Left lung (tissue), 10 donors: ENCODE data around the gene KCNA3. TPM values are rescaled to one million over a fixed set of nuclear protein-coding genes. Genes with fewer than 3 reads are reported as not detected.

Source experiments
- ATAC-seq: fragments of 200-7000 bp; cut with Tn5 transposase; one replicate; pipeline ENCODE4 v1.9.1; 2020; ENCODE audit warnings: moderate library complexity
- DNase-seq, 4 donors: peaks; one replicate each; pipeline ENCODE4 v3.0.0-alpha.2; 2013 to 2020
- H3K27ac ChIP-seq, 2 donors: fragments of 200-600 bp; sonication (generic) in 1 of 2; one replicate each; pipeline versions ENCODE4 v1.5.0 to v1.8.0; 2020 to 2021
- H3K27me3 ChIP-seq, 2 donors: fragments of 200-600 bp; sonication (generic) in 1 of 2; one replicate each; pipeline versions ENCODE4 v1.5.0 to v1.8.0; 2020 to 2021
- H3K36me3 ChIP-seq, 2 donors: fragments of 200-600 bp; sonication (generic) in 1 of 2; one replicate each; pipeline versions ENCODE4 v1.5.0 to v1.8.0; 2020 to 2021
- H3K4me1 ChIP-seq, 2 donors: fragments of 200-600 bp; one replicate each; pipeline ENCODE4 v1.8.0; 2021
- H3K4me3 ChIP-seq, 2 donors: fragments of 200-600 bp; sonication (generic) in 1 of 2; one replicate each; pipeline versions ENCODE4 v1.5.0 to v1.8.0; 2020 to 2021; ENCODE audit warnings: mild to moderate bottlenecking in 1 of 2
- H3K9me3 ChIP-seq, 2 donors: fragments of 200-600 bp; sonication (generic) in 1 of 2; one replicate each; pipeline versions ENCODE4 v1.5.0 to v1.8.0; 2020 to 2021
- intact Hi-C, 2 donors: fragments of 100-400 bp; cut with DNase I; formaldehyde crosslinking; loops; one replicate each; pipeline versions ENCODE4 v1.11.2 to v1.14.2; 2022
- polyA plus RNA-seq, 6 donors: library from polyadenylated mRNA; unstranded; fragments of 120-200 nt; gene quantifications; one replicate each; pipeline ENCODE4 v1.2.1, GENCODE V29; 2013; ENCODE audit not compliant: insufficient read length in 6 of 6
- total RNA-seq, 2 donors: library from RNA; stranded (reverse); fragmentation: NEBNext Ultra II Directional; extraction: Animal tissue kit (Norgen Biotek cat#: 25700); gene quantifications; one replicate each; pipeline ENCODE4 v1.2.1, GENCODE V29; 2021
- TF ChIP-seq, protein P1 (sequence below), 2 donors: fragments of 200-600 bp; sonication (generic) in 1 of 2; IDR thresholded peaks; one replicate each; pipeline versions ENCODE4 v1.5.0 to v1.8.0; 2021; ENCODE audit warnings: antibody characterized with exemption in 2 of 2
- donor health status: DM: no; HTN: yes; CAD: no.
- donor health status: DM: no; HTN: no; CAD: no.

KCNA3 gene
- total and polyA plus RNA-seq, 8 donors: 0.81 to 11.3 (median 1.0) TPM

GRCh38 chr1:110717179-110717578, 42.4 kb upstream of the KCNA3 start:
- no peaks in the 10 kb centered on the region for H3K4me1 ChIP-seq
- H3K36me3 ChIP-seq: no peaks in the 10 kb centered on the region
- H3K27ac ChIP-seq: no peak overlapping the region
- no peak overlapping the region for H3K4me3 ChIP-seq
- no peak for ATAC-seq
- no peaks in the 10 kb centered on the region for H3K9me3 ChIP-seq
- TF ChIP-seq, protein P1, sequence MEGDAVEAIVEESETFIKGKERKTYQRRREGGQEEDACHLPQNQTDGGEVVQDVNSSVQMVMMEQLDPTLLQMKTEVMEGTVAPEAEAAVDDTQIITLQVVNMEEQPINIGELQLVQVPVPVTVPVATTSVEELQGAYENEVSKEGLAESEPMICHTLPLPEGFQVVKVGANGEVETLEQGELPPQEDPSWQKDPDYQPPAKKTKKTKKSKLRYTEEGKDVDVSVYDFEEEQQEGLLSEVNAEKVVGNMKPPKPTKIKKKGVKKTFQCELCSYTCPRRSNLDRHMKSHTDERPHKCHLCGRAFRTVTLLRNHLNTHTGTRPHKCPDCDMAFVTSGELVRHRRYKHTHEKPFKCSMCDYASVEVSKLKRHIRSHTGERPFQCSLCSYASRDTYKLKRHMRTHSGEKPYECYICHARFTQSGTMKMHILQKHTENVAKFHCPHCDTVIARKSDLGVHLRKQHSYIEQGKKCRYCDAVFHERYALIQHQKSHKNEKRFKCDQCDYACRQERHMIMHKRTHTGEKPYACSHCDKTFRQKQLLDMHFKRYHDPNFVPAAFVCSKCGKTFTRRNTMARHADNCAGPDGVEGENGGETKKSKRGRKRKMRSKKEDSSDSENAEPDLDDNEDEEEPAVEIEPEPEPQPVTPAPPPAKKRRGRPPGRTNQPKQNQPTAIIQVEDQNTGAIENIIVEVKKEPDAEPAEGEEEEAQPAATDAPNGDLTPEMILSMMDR (IDR thresholded peaks at IDR 0.05): no peak
- peaks cover 0 to 12% of the 10 kb centered on the region in 2 donors for H3K27me3 ChIP-seq
- intact Hi-C loops: no loop called here
- DNase-seq: no peak

- H3K27me3 ChIP-seq: peaks cover 0 to 12% of the 10 kb centered on the region in 2 donors
- H3K4me3 ChIP-seq: no peak overlapping the region
- H3K4me1 ChIP-seq: no peaks in the 10 kb centered on the region
- no peak for DNase-seq
- intact Hi-C loops: no loop called here
- ATAC-seq: no peak
- H3K9me3 ChIP-seq: no peaks in the 10 kb centered on the region
- no peaks in the 10 kb centered on the region for H3K36me3 ChIP-seq
- H3K27ac ChIP-seq: no peak overlapping the region
- TF ChIP-seq, protein P1 (IDR thresholded peaks at IDR 0.05): no peak
Measured at GRCh38 chr1:110714374-110714995, 39.7 kb upstream of the KCNA3 start.

DNA sequence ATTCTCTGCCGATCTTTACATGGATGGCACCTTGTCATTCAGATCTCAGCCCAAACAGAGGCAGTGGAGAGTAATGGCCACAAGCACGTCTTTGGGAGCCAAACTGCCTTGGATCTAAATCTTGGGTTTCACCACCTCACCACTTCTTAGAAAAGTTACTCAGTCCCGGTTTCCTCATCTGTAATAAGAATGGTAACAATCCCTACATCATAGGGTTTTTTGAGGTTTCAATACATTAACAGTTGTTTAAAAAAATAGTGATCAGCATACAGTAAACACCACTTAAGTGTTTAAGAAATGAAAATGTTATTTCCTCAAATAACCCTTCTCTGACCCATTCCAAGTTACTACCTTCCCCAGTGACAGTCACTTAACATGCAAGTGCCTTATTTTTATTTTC, 38.5 kb upstream of the KCNA3 start:
- no peak for DNase-seq
- Histone ChIP-seq H3K36me3 (no peaks in the 10 kb centered on the region), H3K27me3 (peaks cover 0 to 6% of the 10 kb centered on the region in 2 donors), H3K4me1 (no peaks in the 10 kb centered on the region), H3K27ac (no peak overlapping the region), H3K9me3 (no peaks in the 10 kb centered on the region), H3K4me3 (no peak overlapping the region)
- ATAC-seq: no peak
- TF ChIP-seq, protein P1 (IDR thresholded peaks at IDR 0.05): no peak
- intact Hi-C loops: no loop called here

DNA sequence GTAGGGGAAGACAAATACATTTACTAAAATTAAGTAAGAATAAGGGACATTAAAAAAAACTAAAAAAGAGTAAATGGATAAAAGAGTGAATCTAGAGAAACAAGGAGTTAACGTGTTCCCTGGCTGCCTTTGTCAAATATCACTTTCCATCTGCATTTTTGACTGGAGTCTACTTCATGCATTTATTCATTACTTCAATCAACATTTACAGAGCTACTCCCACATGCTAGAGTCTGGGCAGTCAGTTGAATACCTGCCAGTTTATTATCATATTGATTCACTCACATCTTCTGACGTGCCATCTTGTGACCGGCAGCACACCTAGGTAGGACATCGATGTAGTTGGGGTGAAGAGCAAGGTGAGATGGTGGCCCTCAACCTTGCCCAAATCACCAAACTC, 35.6 kb upstream of the KCNA3 start:
- Histone ChIP-seq H3K27ac (no peak overlapping the region), H3K27me3 (no peaks in the 10 kb centered on the region), H3K4me1 (no peaks in the 10 kb centered on the region), H3K9me3 (no peaks in the 10 kb centered on the region), H3K4me3 (no peak overlapping the region), H3K36me3 (no peaks in the 10 kb centered on the region)
- DNase-seq: no peak
- no peak for ATAC-seq
- intact Hi-C loops: no loop called here
- TF ChIP-seq, protein P1 (IDR thresholded peaks at IDR 0.05): no peak

GRCh38 chr1:110708974-110709440, 34.3 kb upstream of the KCNA3 start:
- Histone ChIP-seq H3K4me1 (no peaks in the 10 kb centered on the region), H3K36me3 (no peaks in the 10 kb centered on the region), H3K27ac (no peak overlapping the region), H3K27me3 (no peaks in the 10 kb centered on the region), H3K4me3 (no peak overlapping the region), H3K9me3 (no peaks in the 10 kb centered on the region)
- DNase-seq (no peak), ATAC-seq (peak; percentile 35)
- TF ChIP-seq, protein P1 (IDR thresholded peaks at IDR 0.05): no peak
- intact Hi-C loops: no loop called here
